Muscle of arm (tissue), 12 donors: ENCODE data around the gene MSMP. TPM values are rescaled to one million over a fixed set of nuclear protein-coding genes. Genes with fewer than 3 reads are reported as not detected.

Experiments used
- DNase-seq: peaks from one replicate; pipeline ENCODE4 v3.0.0-alpha.2; 2013
- polyA plus RNA-seq, 12 donors: library from polyadenylated mRNA; unstranded; fragments of 120-200 nt; gene quantifications; one replicate each; pipeline ENCODE4 v1.2.1, GENCODE V29; 2013; ENCODE audit not compliant: insufficient read length in 12 of 12

MSMP gene
- polyA plus RNA-seq, 12 donors: 0.98 to 1.4 TPM; not detected in 10

DNA sequence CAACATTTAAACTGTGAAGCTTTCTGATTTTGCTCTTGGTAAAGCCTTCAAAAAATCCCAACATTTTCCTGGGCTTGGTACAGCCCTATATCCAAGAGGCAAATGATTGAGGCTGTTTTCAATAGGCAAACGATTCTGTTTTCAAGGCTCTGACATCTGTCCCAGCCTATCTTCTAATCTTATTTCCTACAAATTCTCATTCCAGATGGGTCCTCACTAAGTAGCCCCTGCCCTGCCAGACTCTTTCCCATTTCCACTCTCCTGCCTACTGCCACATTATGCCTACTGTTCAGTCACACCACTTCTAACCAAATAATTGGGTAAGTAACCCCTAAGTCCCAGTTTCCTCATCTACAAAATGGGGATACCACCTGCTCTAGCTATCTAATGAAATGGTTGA is 8.5 kb downstream of the MSMP start:
- DNase-seq: no peak

- no peak for DNase-seq
Observed at GRCh38 chr9:35743880-35744518, 10.1 kb downstream of the MSMP start.

- DNase-seq: no peak
Observed at GRCh38 chr9:35743452-35743851, 10.6 kb downstream of the MSMP start.

DNA sequence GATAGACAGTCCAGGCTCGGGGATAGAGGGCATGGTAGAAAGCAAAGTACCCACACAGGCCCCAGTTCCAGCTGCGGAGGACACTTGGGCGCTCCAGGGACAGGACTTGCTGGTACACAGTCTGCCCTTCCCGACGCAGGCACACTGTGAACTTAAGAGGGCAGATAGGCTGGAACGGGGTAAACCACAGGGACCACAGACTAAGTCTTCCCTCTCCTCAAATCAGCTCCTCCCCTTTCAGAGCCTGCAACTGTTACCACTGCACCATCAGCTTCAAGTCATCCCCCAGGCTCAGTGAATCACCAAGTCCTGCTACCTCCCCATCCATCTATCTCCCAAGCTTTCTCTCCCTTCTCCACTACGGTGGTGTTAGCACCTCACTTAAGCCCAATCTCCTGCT is 12.3 kb downstream of the MSMP start:
- no peak for DNase-seq

DNA sequence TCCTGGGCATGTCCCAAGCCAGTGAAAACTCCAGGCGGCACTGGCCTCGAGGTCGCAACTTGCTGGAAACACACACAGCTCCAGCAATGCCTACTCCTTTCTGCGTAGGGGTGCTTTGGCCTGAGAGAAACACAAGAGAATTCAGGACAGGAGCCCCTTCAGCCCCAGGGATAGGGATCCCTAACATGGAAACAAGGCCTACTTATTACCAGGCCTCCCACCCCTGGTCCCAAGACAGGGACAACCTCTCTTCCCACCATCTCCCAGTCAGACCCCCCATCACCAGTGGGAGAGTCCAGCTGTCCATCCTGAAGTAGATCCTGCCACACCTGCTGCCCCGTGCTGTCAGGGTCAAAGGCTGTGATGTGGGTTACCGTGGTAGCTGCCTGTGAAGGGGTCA is 13.8 kb downstream of the MSMP start:
- no peak for DNase-seq

- no peak for DNase-seq
Observed at GRCh38 chr9:35738924-35739323, 15.2 kb downstream of the MSMP start.

- no peak for DNase-seq
Observed at GRCh38 chr9:35738186-35738585, 15.9 kb downstream of the MSMP start.

DNA sequence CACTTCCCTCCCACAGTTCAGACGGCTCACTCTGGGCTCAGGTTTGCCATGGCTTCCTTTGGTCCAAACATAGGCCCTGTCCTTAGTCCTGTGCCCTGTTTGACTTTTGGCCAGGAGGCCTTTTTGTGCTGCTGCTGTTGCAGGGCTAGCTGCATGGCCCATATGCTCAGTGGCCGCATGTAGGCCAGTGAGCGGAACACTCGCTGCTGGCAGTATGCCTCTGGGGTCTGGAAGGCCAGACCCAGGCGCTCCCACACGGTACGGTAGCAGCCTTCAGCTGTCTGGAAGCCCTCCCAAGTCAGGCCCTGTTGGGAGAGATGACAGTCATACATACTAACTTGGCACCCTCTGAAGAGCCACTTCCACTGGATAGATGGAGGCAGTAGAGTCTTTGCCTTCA is 16.9 kb downstream of the MSMP start:
- DNase-seq: no peak

GRCh38 chr9:35736201-35736633 is 17.9 kb downstream of the MSMP start:
- no peak for DNase-seq

- no peak for DNase-seq
Observed at GRCh38 chr9:35734096-35734495, 20.0 kb downstream of the MSMP start.

GRCh38 chr9:35732800-35733541 is 21.1 kb downstream of the MSMP start:
- no peak for DNase-seq

- peak; percentile 97 for DNase-seq
Observed at GRCh38 chr9:35732185-35732799, 21.8 kb downstream of the MSMP start, which contains the start of the genes CREB3 and TLN1. CREB3 (plus strand) TSS chr9:35732666; CDS start chr9:35732773, 107 bp downstream. TLN1 (minus strand) TSS chr9:35732195; CDS start chr9:35725694, 6,501 bp downstream.

- no peak for DNase-seq
Observed at GRCh38 chr9:35731415-35732184, 22.5 kb downstream of the MSMP start.

GRCh38 chr9:35730486-35730854 is 23.6 kb downstream of the MSMP start:
- no peak for DNase-seq

GRCh38 chr9:35729700-35730485 is 24.2 kb downstream of the MSMP start:
- no peak for DNase-seq

DNA sequence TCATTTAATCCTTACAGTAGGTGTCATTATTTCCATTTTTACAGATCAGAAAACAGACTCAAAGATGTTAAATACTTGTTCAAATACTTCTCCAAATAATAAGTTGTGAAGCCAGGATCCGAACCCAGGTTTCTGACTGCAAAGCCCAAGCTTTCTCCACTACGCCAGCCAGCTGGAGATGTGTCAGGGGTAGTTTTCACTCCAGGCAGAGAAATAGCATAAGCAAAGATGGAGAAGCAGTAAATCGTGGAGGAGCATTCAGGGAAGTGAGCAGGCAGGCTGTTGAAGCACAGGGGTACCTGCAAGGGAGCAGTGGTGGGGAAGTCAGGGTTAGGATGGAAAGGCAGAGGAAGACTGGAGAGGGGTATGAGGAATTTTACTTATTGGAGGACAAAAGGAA is 25.0 kb downstream of the MSMP start:
- DNase-seq: no peak

- DNase-seq: no peak
Observed at GRCh38 chr9:35728041-35728971, 25.8 kb downstream of the MSMP start.

DNA sequence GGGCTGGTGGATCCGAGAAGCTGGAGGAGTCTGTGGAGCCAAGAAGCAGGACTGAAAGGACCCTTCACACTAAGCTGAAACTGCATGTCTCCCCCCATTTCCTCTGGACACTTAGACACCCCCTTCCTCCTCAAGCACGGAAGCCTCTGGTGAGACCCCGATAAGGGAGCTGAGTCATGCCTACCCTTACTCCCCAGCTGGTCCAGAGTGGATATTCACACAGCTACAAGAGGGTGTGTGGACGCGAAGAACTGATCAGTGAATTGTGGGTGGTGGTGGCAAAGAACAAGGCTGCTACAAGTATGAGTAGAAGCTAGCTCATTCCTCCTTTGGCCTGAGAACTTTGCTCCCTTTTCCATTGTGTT is 26.4 kb downstream of the MSMP start:
- no peak for DNase-seq

DNA sequence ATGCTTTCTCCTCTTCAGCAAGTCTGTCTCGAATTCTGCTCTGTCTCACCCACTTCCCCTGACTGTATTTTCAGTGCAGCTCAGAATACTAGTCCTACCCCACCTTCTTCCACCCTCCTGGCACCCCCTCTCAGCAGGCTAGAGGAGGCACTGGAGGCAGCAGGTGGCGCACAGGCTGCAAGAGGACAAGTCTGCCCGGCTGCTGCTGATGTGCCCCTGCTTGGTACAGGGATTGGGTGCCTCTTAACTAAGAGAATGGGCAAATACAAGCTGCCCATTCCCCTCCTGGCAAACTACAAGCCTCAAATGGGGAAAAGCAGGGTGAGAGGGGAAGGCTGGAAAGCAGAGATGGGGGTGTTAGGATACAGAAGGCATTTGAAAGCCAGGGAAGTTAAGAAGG is 27.1 kb downstream of the MSMP start:
- DNase-seq: no peak

GRCh38 chr9:35725362-35725761 is 28.7 kb downstream of the MSMP start:
- no peak for DNase-seq
